Astrocyte of the cerebellum (primary cell): ENCODE measurements around the gene DISP3.

Source experiments
- DNase-seq: peaks from one replicate; pipeline ENCODE4 v3.0.0-alpha.2; 2011; ENCODE audit warnings: low read depth
- H3K4me3 ChIP-seq: 2 replicates; pipeline ENCODE4 v1.5.1; 2011; ENCODE audit warnings: mild to moderate bottlenecking, low read depth, low read length, moderate library complexity
- in situ Hi-C: cut with HindIII; loops from 2 replicates; pipeline ENCODE4 v1.10.0; 2017; ENCODE audit warnings: low sequenced_read_pairs
- TF ChIP-seq, protein P1 (sequence below): IDR thresholded peaks from 2 replicates; pipeline ENCODE4 v1.5.1; 2012; ENCODE audit warnings: low read length, low read depth, moderate library complexity, mild to moderate bottlenecking; ENCODE audit errors: missing control alignments

Gene DISP3

GRCh38 chr1:11496551-11497080 lies 17.7 kb downstream of the DISP3 start:
- in situ Hi-C loops, result loop anchor here (25.0 kb wide), 1 partner anchor 116 kb away; no protein-coding TSS in a partner anchor
- no peak overlapping the region for H3K4me3 ChIP-seq
- DNase-seq, result no peak
- TF ChIP-seq, protein P1, sequence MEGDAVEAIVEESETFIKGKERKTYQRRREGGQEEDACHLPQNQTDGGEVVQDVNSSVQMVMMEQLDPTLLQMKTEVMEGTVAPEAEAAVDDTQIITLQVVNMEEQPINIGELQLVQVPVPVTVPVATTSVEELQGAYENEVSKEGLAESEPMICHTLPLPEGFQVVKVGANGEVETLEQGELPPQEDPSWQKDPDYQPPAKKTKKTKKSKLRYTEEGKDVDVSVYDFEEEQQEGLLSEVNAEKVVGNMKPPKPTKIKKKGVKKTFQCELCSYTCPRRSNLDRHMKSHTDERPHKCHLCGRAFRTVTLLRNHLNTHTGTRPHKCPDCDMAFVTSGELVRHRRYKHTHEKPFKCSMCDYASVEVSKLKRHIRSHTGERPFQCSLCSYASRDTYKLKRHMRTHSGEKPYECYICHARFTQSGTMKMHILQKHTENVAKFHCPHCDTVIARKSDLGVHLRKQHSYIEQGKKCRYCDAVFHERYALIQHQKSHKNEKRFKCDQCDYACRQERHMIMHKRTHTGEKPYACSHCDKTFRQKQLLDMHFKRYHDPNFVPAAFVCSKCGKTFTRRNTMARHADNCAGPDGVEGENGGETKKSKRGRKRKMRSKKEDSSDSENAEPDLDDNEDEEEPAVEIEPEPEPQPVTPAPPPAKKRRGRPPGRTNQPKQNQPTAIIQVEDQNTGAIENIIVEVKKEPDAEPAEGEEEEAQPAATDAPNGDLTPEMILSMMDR, result no peak

DNA sequence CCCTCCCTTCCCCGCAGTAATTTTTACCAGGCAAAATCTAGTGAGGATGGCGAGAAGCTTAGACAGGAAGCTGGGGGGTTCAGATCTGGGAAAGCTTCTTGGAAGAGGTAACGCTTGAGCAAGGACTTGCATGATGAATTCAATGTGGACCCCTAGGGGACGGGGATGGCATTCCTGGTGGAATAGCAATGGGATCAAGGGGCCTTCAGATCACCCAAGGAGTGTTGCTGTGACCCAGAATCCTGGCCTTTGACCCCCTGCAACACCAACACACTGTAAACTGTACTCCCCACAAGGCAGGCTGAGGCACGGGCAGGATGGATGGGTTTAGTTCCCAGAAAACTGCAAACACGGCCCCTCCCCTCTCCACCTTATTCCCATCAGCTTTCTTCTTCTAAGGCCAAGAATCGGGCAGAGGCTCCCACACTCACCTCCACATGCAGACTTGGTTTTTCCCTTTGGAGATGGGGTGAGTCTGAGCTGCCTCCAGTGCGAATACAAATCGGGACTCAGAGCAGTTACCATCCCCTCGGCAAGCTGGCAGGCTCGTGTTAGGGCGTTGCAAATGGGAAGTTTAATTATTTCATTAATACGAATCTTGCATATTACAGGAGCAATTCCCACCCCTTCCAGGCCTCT lies 20.1 kb downstream of the DISP3 start:
- TF ChIP-seq, protein P1, result no peak
- H3K4me3 ChIP-seq, result no peak overlapping the region
- no peak for DNase-seq
- in situ Hi-C loops, result loop anchor here (25.0 kb wide), 1 partner anchor 113 kb away; no protein-coding TSS in a partner anchor

GRCh38 chr1:11499601-11500331 lies 20.8 kb downstream of the DISP3 start:
- H3K4me3 ChIP-seq, result no peak overlapping the region
- TF ChIP-seq, protein P1, result no peak
- no peak for DNase-seq
- in situ Hi-C loops, result loop anchor here (25.0 kb wide), 1 partner anchor 113 kb away; no protein-coding TSS in a partner anchor

- no peak for DNase-seq
- in situ Hi-C loops, result no loop called here
- TF ChIP-seq, protein P1, result no peak
- no peak overlapping the region for H3K4me3 ChIP-seq
Observed at GRCh38 chr1:11500881-11501280, 21.9 kb downstream of the DISP3 start.

GRCh38 chr1:11501491-11501897 lies 22.5 kb downstream of the DISP3 start:
- no peak overlapping the region for H3K4me3 ChIP-seq
- DNase-seq, result no peak
- TF ChIP-seq, protein P1, result no peak
- in situ Hi-C loops, result no loop called here

DNA sequence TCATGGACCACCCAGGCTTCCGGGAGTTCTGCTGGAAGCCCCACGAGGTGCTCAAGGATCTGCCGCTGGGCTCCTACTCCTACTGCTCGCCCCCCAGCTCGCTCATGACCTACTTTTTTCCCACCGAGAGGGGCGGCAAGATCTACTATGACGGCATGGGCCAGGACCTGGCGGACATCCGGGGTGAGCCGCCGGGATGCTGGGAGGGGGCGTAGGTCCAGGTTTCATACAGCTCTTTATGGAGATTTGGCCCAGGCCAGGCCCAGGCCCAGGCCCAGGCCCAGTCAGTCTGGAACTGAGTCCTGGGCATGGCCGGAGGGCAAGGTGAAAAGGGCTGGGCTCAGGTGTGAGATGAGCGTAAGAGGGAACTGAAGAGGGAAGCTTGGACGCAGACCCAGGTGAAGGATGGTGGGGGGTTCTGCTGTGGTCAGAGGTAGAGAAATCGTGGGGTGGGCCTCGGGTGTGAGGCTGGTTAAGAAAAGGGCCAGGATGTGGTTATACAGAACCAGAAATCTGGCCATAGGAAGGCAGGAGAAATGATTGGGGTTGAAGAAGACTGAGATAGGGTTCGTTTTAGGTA lies 23.0 kb downstream of the DISP3 start:
- DNase-seq, result no peak
- no peak overlapping the region for H3K4me3 ChIP-seq
- in situ Hi-C loops, result no loop called here
- TF ChIP-seq, protein P1, result no peak
